A549 (cell line): Measurements from ENCODE around the gene ALDH1L1. TPM values are rescaled to one million over a fixed set of nuclear protein-coding genes. Genes with fewer than 3 reads are reported as not detected.

Experiments used
- ATAC-seq, 2 experiments: fragments of 200-7000 bp in 1 of 2; fragments of >200 bp in 1 of 2; cut with Nextera tagmentation in 1 of 2; cut with Tn5 transposase in 1 of 2; 3 replicates each; pipeline versions ENCODE4 v1.8.0 to v1.9.1; 2018 to 2020; ENCODE audit warnings: mild to moderate bottlenecking in 1 of 2, moderate library complexity in 1 of 2
- CTCF ChIA-PET: fragments of 300-600 bp; sonication (Branson Sonifier 250); formaldehyde crosslinking; extraction: SDS; loops from one replicate; lab custom pipeline; 2021; ENCODE audit warnings: antibody characterized with exemption, inconsistent platforms; lab: Yijun Ruan, JAX
- POLR2A ChIA-PET: fragments of 350-600 bp; formaldehyde crosslinking; extraction: SDS; loops from one replicate; lab custom pipeline; 2021; ENCODE audit warnings: antibody characterized with exemption, inconsistent platforms; lab: Yijun Ruan, JAX
- DNase-seq, 2 experiments: peaks; one replicate each; pipeline versions ENCODE4 v3.0.0 to v3.0.0-alpha.2; 2011 to 2016; ENCODE audit warnings: low read depth in 1 of 2, low spot score in 1 of 2
- FAIRE-seq: peaks from 2 replicates; lab custom pipeline; 2011; peaks lifted over from hg19 to GRCh38; lab: Jason Lieb, UNC
- H3K27ac ChIP-seq, 2 experiments: fragments of >200 bp; sonication (Bioruptor Twin); formaldehyde crosslinking; 3 replicates each; pipeline ENCODE4 v1.5.1; 2016 to 2017
- H3K4me1 ChIP-seq: fragments of >200 bp; sonication (Bioruptor Twin); formaldehyde crosslinking; 3 replicates; pipeline ENCODE4 v1.6.1; 2016
- H3K4me2 ChIP-seq: fragments of >200 bp; sonication (Bioruptor Twin); formaldehyde crosslinking; 3 replicates; pipeline ENCODE4 v1.6.1; 2016
- H3K4me3 ChIP-seq: fragments of >200 bp; sonication (Bioruptor Twin); formaldehyde crosslinking; 3 replicates; pipeline ENCODE4 v1.5.1; 2016
- H3K9me3 ChIP-seq: fragments of >200 bp; sonication (Bioruptor Twin); formaldehyde crosslinking; 3 replicates; pipeline ENCODE4 v1.6.1; 2016
- ATOH8 ChIP-seq: fragments of 250-450 bp; sonication (Bioruptor Pico); IDR thresholded peaks from 2 replicates; pipeline ENCODE4 v1.5.0; 2020; ENCODE audit warnings: low read depth, mild to moderate bottlenecking, moderate library complexity
- BHLHE40 ChIP-seq: IDR thresholded peaks from 2 replicates; pipeline ENCODE4 v1.6.1; 2012; ENCODE audit warnings: low read depth, low read length, inconsistent platforms
- CBX8 ChIP-seq: fragments of 200-600 bp; sonication (generic); IDR thresholded peaks from 2 replicates; pipeline ENCODE4 v1.6.1; 2016
- EHF ChIP-seq: fragments of 250-450 bp; sonication (Bioruptor Pico); IDR thresholded peaks from 2 replicates; pipeline ENCODE4 v1.5.0; 2020; ENCODE audit warnings: mild to moderate bottlenecking
- EHMT2 ChIP-seq: fragments of 200-600 bp; sonication (generic); IDR thresholded peaks from 2 replicates; pipeline ENCODE4 v1.6.1; 2016; ENCODE audit warnings: antibody characterized with exemption, low read depth, mild to moderate bottlenecking, moderate library complexity
- FOSB ChIP-seq: fragments of 250-450 bp; sonication (Bioruptor Pico); IDR thresholded peaks from 2 replicates; pipeline ENCODE4 v1.5.0; 2020; ENCODE audit warnings: mild to moderate bottlenecking, moderate library complexity
- FOSL2 ChIP-seq, 2 experiments: fragments of 450-650 bp in 1 of 2; fragments of >200 bp in 1 of 2; sonication (Bioruptor Twin) in 1 of 2; formaldehyde crosslinking; IDR thresholded peaks; 2 replicates each; pipeline versions ENCODE4 v1.5.0 to v1.6.1; 2016 to 2020; ENCODE audit warnings: mild to moderate bottlenecking in 1 of 2, moderate library complexity in 1 of 2
- HES2 ChIP-seq: fragments of >200 bp; sonication (Bioruptor Twin); formaldehyde crosslinking; IDR thresholded peaks from 2 replicates; pipeline ENCODE4 v1.6.1; 2016
- HMGXB4 ChIP-seq: fragments of 250-450 bp; sonication (Bioruptor Pico); IDR thresholded peaks from 2 replicates; pipeline ENCODE4 v1.5.0; 2021; ENCODE audit warnings: mild to moderate bottlenecking, moderate library complexity, borderline replicate concordance
- HOXB13 ChIP-seq: fragments of 250-450 bp; sonication (Bioruptor Pico); IDR thresholded peaks from 2 replicates; pipeline ENCODE4 v1.5.0; 2020; ENCODE audit warnings: low read depth, mild to moderate bottlenecking, moderate library complexity
- JUN ChIP-seq, 2 experiments: fragments of >200 bp; sonication (Bioruptor Twin); formaldehyde crosslinking; IDR thresholded peaks; 2 replicates in 1 of 2; 3 replicates in 1 of 2; pipeline ENCODE4 v1.6.1; 2016 to 2017
- KDM5A ChIP-seq: fragments of 200-600 bp; sonication (generic); IDR thresholded peaks from 2 replicates; pipeline ENCODE4 v1.6.1; 2016; ENCODE audit warnings: antibody characterized with exemption, mild to moderate bottlenecking
- MAZ ChIP-seq: fragments of 150-350 bp; IDR thresholded peaks from 2 replicates; pipeline ENCODE4 v1.6.1; 2014; ENCODE audit warnings: antibody characterized with exemption, low read depth, low read length, borderline replicate concordance
- MYC ChIP-seq: IDR thresholded peaks from 2 replicates; pipeline ENCODE4 v1.6.1; 2012; ENCODE audit warnings: mild to moderate bottlenecking, inconsistent platforms, low read length, improper control_type of control experiment, borderline replicate concordance
- NPAS2 ChIP-seq: fragments of 250-450 bp; sonication (Bioruptor Pico); IDR thresholded peaks from 2 replicates; pipeline ENCODE4 v1.8.0; 2022; ENCODE audit warnings: mild to moderate bottlenecking, moderate library complexity, borderline replicate concordance
- NR3C1 ChIP-seq: fragments of >200 bp; sonication (Bioruptor Twin); formaldehyde crosslinking; IDR thresholded peaks from 3 replicates; pipeline ENCODE4 v1.6.1; 2017
- PHF8 ChIP-seq: fragments of 200-600 bp; sonication (generic); IDR thresholded peaks from 2 replicates; pipeline ENCODE4 v1.6.1; 2016; ENCODE audit warnings: low read depth, mild to moderate bottlenecking, antibody characterized with exemption, moderate library complexity, borderline replicate concordance
- RARB ChIP-seq: fragments of 250-450 bp; sonication (Bioruptor Pico); IDR thresholded peaks from 2 replicates; pipeline ENCODE4 v1.8.0; 2021; ENCODE audit warnings: mild to moderate bottlenecking, moderate library complexity
- TFCP2L1 ChIP-seq: fragments of 250-450 bp; sonication (Bioruptor Pico); IDR thresholded peaks from 2 replicates; pipeline ENCODE4 v1.5.0; 2021; ENCODE audit warnings: mild to moderate bottlenecking
- ZNF302 ChIP-seq: fragments of 250-450 bp; sonication (Bioruptor Pico); IDR thresholded peaks from 2 replicates; pipeline ENCODE4 v1.9.0; 2021; ENCODE audit warnings: inconsistent platforms, mild to moderate bottlenecking, moderate library complexity
- WGBS: methylation state at CpG from one replicate; pipeline ENCODE4 v1.1.6; 2017; ENCODE audit errors: missing lambda C conversion rate; 5-methylcytosine and 5-hydroxymethylcytosine counted together
- polyA plus RNA-seq, 4 experiments: library from polyadenylated mRNA; depleted of rRNA in 3 of 4; stranded (reverse); fragments of >200 nt; fragmentation: RNase III in 1 of 4; extraction: RNeasy Plus Mini Kit Qiagen cat#74134 plus additional on column Dnase treatment in 1 of 4; gene quantifications; 2 replicates in 3 of 4; 3 replicates in 1 of 4; pipeline ENCODE4 v1.2.3, GENCODE V29; 2011 to 2017

ALDH1L1 gene
- polyA plus RNA-seq, 2 of the 4 experiments (the other 2 are of a cell fraction), result 0.14 to 0.18 TPM

- Histone ChIP-seq H3K4me1 (no peaks in the 10 kb centered on the region), H3K9me3 (no peaks in the 10 kb centered on the region)
- TF ChIP-seq CBX8, result no peak
- TF ChIP-seq KDM5A, result no peak
- no peak for TF ChIP-seq RARB (CRISPR knock-in tag)
- no peak for TF ChIP-seq HMGXB4 (CRISPR knock-in tag)
- no peak for TF ChIP-seq MYC
- no peak for TF ChIP-seq ATOH8 (CRISPR knock-in tag)
- no peak for TF ChIP-seq BHLHE40
- no peak for TF ChIP-seq HOXB13
- TF ChIP-seq FOSL2 (IDR thresholded peaks at IDR 0.05), result no peak
- TF ChIP-seq FOSL2 (CRISPR knock-in tag; IDR thresholded peaks at IDR 0.05), result no peak
- TF ChIP-seq FOSB (CRISPR knock-in tag), result no peak
- no peak for TF ChIP-seq HES2
- no peak for TF ChIP-seq EHF (CRISPR knock-in tag)
- no peak for TF ChIP-seq JUN (IDR thresholded peaks at IDR 0.05)
- no peak for TF ChIP-seq NR3C1
- no peak for TF ChIP-seq MAZ
- no peak for TF ChIP-seq EHMT2
- TF ChIP-seq, all 56 proteins: peak for 0
- H3K4me2 ChIP-seq, result no peak overlapping the region
- ChIA-PET CTCF (interaction anchor here (1.2 kb wide), 1 partner anchor 22 kb away, joined by 3 read pairs; no protein-coding TSS in a partner anchor), POLR2A (no interaction called here)
- DNase-seq, result no peak
- WGBS, result 70% methylated on average over 6 of the region's 8 CpGs
- ATAC-seq, result no peak
- H3K27ac ChIP-seq, result no peak overlapping the region
- H3K4me3 ChIP-seq, result no peak overlapping the region
- FAIRE-seq, result no peak
Observed at GRCh38 chr3:126153695-126154360, 26.6 kb downstream of the ALDH1L1 start.

GRCh38 chr3:126152901-126153694, 27.3 kb downstream of the ALDH1L1 start:
- no peak for TF ChIP-seq TFCP2L1 (CRISPR knock-in tag)
- TF ChIP-seq BHLHE40, result no peak
- no peak for TF ChIP-seq MAZ
- TF ChIP-seq HMGXB4 (CRISPR knock-in tag), result no peak
- TF ChIP-seq ZNF302 (CRISPR knock-in tag), result no peak
- TF ChIP-seq PHF8, result no peak
- TF ChIP-seq KDM5A, result no peak
- no peak for TF ChIP-seq NPAS2 (CRISPR knock-in tag)
- Histone ChIP-seq H3K27ac (no peak overlapping the region), H3K4me2 (no peak overlapping the region), H3K9me3 (no peaks in the 10 kb centered on the region), H3K4me3 (no peak overlapping the region), H3K4me1 (no peaks in the 10 kb centered on the region)
- FAIRE-seq, result no peak
- no peak for ATAC-seq
- CTCF ChIA-PET, result interaction anchor here (1.2 kb wide), 1 partner anchor 21 kb away, joined by 3 read pairs; no protein-coding TSS in a partner anchor
- 51% methylated on average over 5 of the region's 13 CpGs for WGBS
- POLR2A ChIA-PET, result no interaction called here
- DNase-seq, result no peak
